Measurements from ENCODE around the gene CHD9.

DNA sequence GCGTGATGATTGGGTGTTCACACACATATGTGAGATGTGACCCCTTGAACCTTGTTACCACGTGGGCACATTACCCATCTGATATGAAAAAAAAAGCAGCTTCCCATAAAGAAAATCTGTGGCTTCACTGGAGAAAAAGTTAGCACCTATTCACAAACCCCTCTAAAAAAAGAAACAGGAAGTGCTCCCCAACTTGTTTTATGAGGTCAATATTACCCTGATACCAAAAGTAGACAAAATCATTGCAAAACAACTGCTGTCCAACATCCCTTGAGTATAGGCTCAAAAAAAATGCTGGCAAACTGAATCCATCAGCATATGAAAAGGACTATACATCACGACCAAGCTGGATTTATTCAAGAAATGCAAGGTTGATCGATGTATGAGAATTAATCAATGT, 279.8 kb downstream of the CHD9 start:
- TF ChIP-seq, protein P1, sequence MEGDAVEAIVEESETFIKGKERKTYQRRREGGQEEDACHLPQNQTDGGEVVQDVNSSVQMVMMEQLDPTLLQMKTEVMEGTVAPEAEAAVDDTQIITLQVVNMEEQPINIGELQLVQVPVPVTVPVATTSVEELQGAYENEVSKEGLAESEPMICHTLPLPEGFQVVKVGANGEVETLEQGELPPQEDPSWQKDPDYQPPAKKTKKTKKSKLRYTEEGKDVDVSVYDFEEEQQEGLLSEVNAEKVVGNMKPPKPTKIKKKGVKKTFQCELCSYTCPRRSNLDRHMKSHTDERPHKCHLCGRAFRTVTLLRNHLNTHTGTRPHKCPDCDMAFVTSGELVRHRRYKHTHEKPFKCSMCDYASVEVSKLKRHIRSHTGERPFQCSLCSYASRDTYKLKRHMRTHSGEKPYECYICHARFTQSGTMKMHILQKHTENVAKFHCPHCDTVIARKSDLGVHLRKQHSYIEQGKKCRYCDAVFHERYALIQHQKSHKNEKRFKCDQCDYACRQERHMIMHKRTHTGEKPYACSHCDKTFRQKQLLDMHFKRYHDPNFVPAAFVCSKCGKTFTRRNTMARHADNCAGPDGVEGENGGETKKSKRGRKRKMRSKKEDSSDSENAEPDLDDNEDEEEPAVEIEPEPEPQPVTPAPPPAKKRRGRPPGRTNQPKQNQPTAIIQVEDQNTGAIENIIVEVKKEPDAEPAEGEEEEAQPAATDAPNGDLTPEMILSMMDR (IDR thresholded peaks at IDR 0.05) = no peak
- TF ChIP-seq EP300 (IDR thresholded peaks at IDR 0.05) = no peak
- TF ChIP-seq POLR2A (IDR thresholded peaks at IDR 0.05) = no peak

All from sigmoid colon (tissue), 4 donors.